Amygdala (tissue), 56 donors: Measurements from ENCODE around the gene EML4.
"Not testable (repeated sequence)": the region's sequence is repeated elsewhere in the genome, so short reads cannot be mapped to it uniquely, and the experiment has no call there.

ENCODE experiments used
- DNase-seq, 56 donors: peaks; one replicate each; lab custom pipeline; 2025; lab: John Stamatoyannopoulos, UW

The EML4 gene

GRCh38 chr2:42368817-42369531, 199.8 kb downstream of the EML4 start:
- no peak for DNase-seq

- no peak for DNase-seq
Observed at GRCh38 chr2:42369532-42370229, 200.5 kb downstream of the EML4 start.

GRCh38 chr2:42371611-42372473, 202.7 kb downstream of the EML4 start:
- no peak for DNase-seq

- DNase-seq, result no peak
Observed at GRCh38 chr2:42372474-42373200, 203.5 kb downstream of the EML4 start.

GRCh38 chr2:42376758-42377157, 207.6 kb downstream of the EML4 start:
- DNase-seq, result no peak

GRCh38 chr2:42378415-42378814, 209.3 kb downstream of the EML4 start:
- DNase-seq, result no peak

- not testable (repeated sequence) for DNase-seq
Observed at GRCh38 chr2:42380026-42380425, 210.9 kb downstream of the EML4 start.

- DNase-seq, result no peak
Observed at GRCh38 chr2:42382144-42382543, 213.0 kb downstream of the EML4 start.
